HepG2 (cell line): ENCODE measurements around the gene MAPK13. TPM values are rescaled to one million over a fixed set of nuclear protein-coding genes. Genes with fewer than 3 reads are reported as not detected.

Experiments used
- ATAC-seq: fragments of 200-7000 bp; cut with Tn5 transposase; 3 replicates; pipeline ENCODE4 v1.9.1; 2020; ENCODE audit warnings: mild to moderate bottlenecking, moderate library complexity
- BruUV-seq: library from RNA; stranded (reverse); fragments of 400-500 nt; replicated peaks from 2 replicates; lab custom pipeline; 2021; lab: Mats Ljungman, UMichigan
- CTCF ChIA-PET: fragments of 300-600 bp; formaldehyde crosslinking; extraction: SDS; loops from one replicate; lab custom pipeline; 2021; ENCODE audit warnings: low total read pairs, inconsistent platforms, low intra/inter-chr PET ratio; lab: Yijun Ruan, JAX
- POLR2A ChIA-PET: fragments of 350-600 bp; sonication (Branson Sonifier 250); formaldehyde crosslinking; loops from one replicate; lab custom pipeline; 2020; ENCODE audit warnings: antibody characterized with exemption, inconsistent platforms; lab: Yijun Ruan, JAX
- DNase-seq: peaks from one replicate; pipeline ENCODE4 v3.0.0-alpha.2; 2015; ENCODE audit warnings: low spot score
- FAIRE-seq: peaks from 3 replicates; lab custom pipeline; 2011; peaks lifted over from hg19 to GRCh38; lab: Jason Lieb, UNC
- H2AFZ ChIP-seq: one replicate; pipeline ENCODE4 v1.6.1; 2011; ENCODE audit warnings: low read length, inconsistent platforms
- H3K27ac ChIP-seq: fragments of 300-600 bp; 3 replicates; pipeline ENCODE4 v1.8.0; 2011; ENCODE audit warnings: mixed run types, mild to moderate bottlenecking, mixed read lengths, low read length, inconsistent platforms; ENCODE audit not compliant: insufficient read depth; ENCODE audit errors: extremely low read length
- H3K27me3 ChIP-seq, 2 experiments: fragments of 200-600 bp in 1 of 2; 2 replicates in 1 of 2; 3 replicates in 1 of 2; pipeline versions ENCODE4 v1.6.0 to v1.8.0; 2011; ENCODE audit warnings: low read length in 2 of 2, mild to moderate bottlenecking in 2 of 2, moderate library complexity in 2 of 2, inconsistent platforms in 1 of 2; ENCODE audit not compliant: insufficient read depth in 2 of 2, control insufficient read depth in 1 of 2
- H3K36me3 ChIP-seq, 2 experiments: fragments of 200-600 bp in 1 of 2; replicated peaks in 1 of 2; 2 replicates in 1 of 2; 3 replicates in 1 of 2; pipeline versions ENCODE4 v1.5.1 to v1.8.0; 2011; ENCODE audit warnings: low read length in 2 of 2, inconsistent platforms in 1 of 2; ENCODE audit not compliant: insufficient read depth in 2 of 2, control insufficient read depth in 1 of 2
- H3K4me1 ChIP-seq: 2 replicates; pipeline ENCODE4 v1.5.1; 2012; ENCODE audit warnings: low read length, inconsistent platforms; ENCODE audit not compliant: insufficient read depth
- H3K4me2 ChIP-seq: 2 replicates; pipeline ENCODE4 v1.6.0; 2011; ENCODE audit warnings: low read depth, low read length, inconsistent platforms
- H3K4me3 ChIP-seq, 3 experiments: fragments of 200-600 bp in 1 of 3; sonication (generic), shearing (Covaris generic) in 1 of 3; replicated peaks in 1 of 3; 2 replicates each; pipeline ENCODE4 v1.5.1; 2011 to 2016; ENCODE audit warnings: low read length in 3 of 3, inconsistent platforms in 2 of 3, low read depth in 2 of 3, mild to moderate bottlenecking in 2 of 3, control low read depth in 1 of 3, mixed read lengths in 1 of 3; ENCODE audit not compliant: insufficient read depth in 1 of 3
- H3K79me2 ChIP-seq: one replicate; pipeline ENCODE4 v1.6.1; 2011; ENCODE audit warnings: low read length, inconsistent platforms; ENCODE audit not compliant: insufficient read depth
- H3K9ac ChIP-seq: 2 replicates; pipeline ENCODE4 v1.6.0; 2011; ENCODE audit warnings: mild to moderate bottlenecking, low read depth, low read length, inconsistent platforms; ENCODE audit not compliant: insufficient read depth
- H3K9me3 ChIP-seq: 2 replicates; pipeline ENCODE4 v1.5.1; 2012; ENCODE audit warnings: mild to moderate bottlenecking, low read length
- H4K20me1 ChIP-seq: 2 replicates; pipeline ENCODE4 v1.6.0; 2011; ENCODE audit warnings: inconsistent platforms, mild to moderate bottlenecking, low read length, moderate library complexity; ENCODE audit not compliant: insufficient read depth
- AGO2 ChIP-seq: fragments of 200-400 bp; formaldehyde crosslinking; optimal IDR thresholded peaks from 2 replicates; pipeline ENCODE3; 2017; ENCODE audit warnings: mild to moderate bottlenecking, low read depth, low read length, moderate library complexity
- ATAD3A ChIP-seq: sonication (generic); formaldehyde crosslinking; IDR thresholded peaks from 2 replicates; pipeline ENCODE4 v1.4.0; 2020; ENCODE audit warnings: missing genetic modification reagents
- CREB3 ChIP-seq: sonication (generic); formaldehyde crosslinking; IDR thresholded peaks from 2 replicates; pipeline ENCODE4 v1.5.0; 2020; ENCODE audit warnings: missing genetic modification reagents
- DRAP1 ChIP-seq: IDR thresholded peaks from 2 replicates; pipeline ENCODE4 v1.6.1; 2016; ENCODE audit warnings: missing genetic modification reagents, missing compliant biosample characterization
- EP300 ChIP-seq, 3 experiments: sonication (generic) in 1 of 3; formaldehyde crosslinking in 1 of 3; IDR thresholded peaks; 2 replicates each; pipeline versions ENCODE4 v1.5.1 to v1.6.1; 2011 to 2020; ENCODE audit warnings: low read depth in 2 of 3, low read length in 2 of 3, borderline replicate concordance in 1 of 3, improper control_type of control experiment in 1 of 3, mild to moderate bottlenecking in 1 of 3, missing genetic modification reagents in 1 of 3, moderate library complexity in 1 of 3
- MEIS2 ChIP-seq: sonication (generic); formaldehyde crosslinking; IDR thresholded peaks from 2 replicates; pipeline ENCODE4 v1.9.0; 2021; ENCODE audit warnings: mild to moderate bottlenecking, missing genetic modification reagents
- MLX ChIP-seq: IDR thresholded peaks from 2 replicates; pipeline ENCODE4 v1.6.1; 2016
- NCOA2 ChIP-seq: sonication (generic); formaldehyde crosslinking; IDR thresholded peaks from 2 replicates; pipeline ENCODE4 v1.8.0; 2022; ENCODE audit warnings: inconsistent platforms
- NPAS2 ChIP-seq: sonication (generic); formaldehyde crosslinking; IDR thresholded peaks from 2 replicates; pipeline ENCODE4 v1.8.0; 2022; ENCODE audit warnings: mild to moderate bottlenecking, missing genetic modification reagents, borderline replicate concordance
- PLRG1 ChIP-seq: fragments of 450-650 bp; conservative IDR thresholded peaks from 2 replicates; pipeline ENCODE4 v1.6.1; 2016
- POLR2G ChIP-seq: fragments of 200-400 bp; formaldehyde crosslinking; IDR thresholded peaks from 2 replicates; pipeline ENCODE4 v1.6.1; 2018; ENCODE audit warnings: mild to moderate bottlenecking, low read depth, low read length, moderate library complexity
- REXO4 ChIP-seq: sonication (generic); formaldehyde crosslinking; IDR thresholded peaks from 2 replicates; pipeline ENCODE4 v1.8.0; 2022; ENCODE audit warnings: missing genetic modification reagents, mild to moderate bottlenecking, borderline replicate concordance
- SAFB2 ChIP-seq: sonication (generic); formaldehyde crosslinking; IDR thresholded peaks from 2 replicates; pipeline ENCODE4 v1.5.1; 2020; ENCODE audit warnings: missing genetic modification reagents, low read depth, mild to moderate bottlenecking, borderline replicate concordance
- SETDB1 ChIP-seq: sonication (generic); formaldehyde crosslinking; IDR thresholded peaks from 2 replicates; pipeline ENCODE4 v1.5.1; 2020; ENCODE audit warnings: missing genetic modification reagents, mild to moderate bottlenecking, borderline replicate concordance
- SMAD3 ChIP-seq: sonication (generic); formaldehyde crosslinking; IDR thresholded peaks from 2 replicates; pipeline ENCODE4 v1.4.0; 2020; ENCODE audit warnings: missing genetic modification reagents
- SRSF1 ChIP-seq: fragments of 200-400 bp; formaldehyde crosslinking; optimal IDR thresholded peaks from 2 replicates; pipeline ENCODE3; 2017; ENCODE audit warnings: mild to moderate bottlenecking, low read depth, low read length, moderate library complexity
- TBP ChIP-seq: sonication (generic); formaldehyde crosslinking; IDR thresholded peaks from 2 replicates; pipeline ENCODE4 v1.5.0; 2020; ENCODE audit warnings: missing genetic modification reagents
- YEATS4 ChIP-seq: sonication (generic); formaldehyde crosslinking; IDR thresholded peaks from 2 replicates; pipeline ENCODE4 v1.4.0; 2020; ENCODE audit warnings: missing genetic modification reagents, borderline replicate concordance
- ZC3H13 ChIP-seq: sonication (generic); formaldehyde crosslinking; IDR thresholded peaks from 2 replicates; pipeline ENCODE4 v1.8.1; 2023; ENCODE audit warnings: mild to moderate bottlenecking, missing genetic modification reagents, moderate library complexity
- ZMYM3 ChIP-seq: sonication (generic); formaldehyde crosslinking; IDR thresholded peaks from 2 replicates; pipeline ENCODE4 v1.5.1; 2020; ENCODE audit warnings: mild to moderate bottlenecking, missing genetic modification reagents
- ZNF136 ChIP-seq: sonication (generic); formaldehyde crosslinking; IDR thresholded peaks from 2 replicates; pipeline ENCODE4 v1.8.1; 2022; ENCODE audit warnings: low read depth, mild to moderate bottlenecking, moderate library complexity, missing genetic modification reagents
- ZNF335 ChIP-seq: sonication (generic); formaldehyde crosslinking; IDR thresholded peaks from 2 replicates; pipeline ENCODE4 v1.4.0; 2020; ENCODE audit warnings: missing genetic modification reagents
- ZNF354B ChIP-seq: sonication (generic); formaldehyde crosslinking; IDR thresholded peaks from 2 replicates; pipeline ENCODE4 v1.8.0; 2022; ENCODE audit warnings: mild to moderate bottlenecking, missing genetic modification reagents
- ZNF597 ChIP-seq: sonication (generic); formaldehyde crosslinking; IDR thresholded peaks from 2 replicates; pipeline ENCODE4 v1.5.0; 2020; ENCODE audit warnings: missing genetic modification reagents
- ZNF629 ChIP-seq: sonication (generic); formaldehyde crosslinking; conservative IDR thresholded peaks from 2 replicates; pipeline ENCODE4 v1.5.0; 2020; ENCODE audit warnings: missing genetic modification reagents
- WGBS: methylation state at CpG from one replicate; pipeline ENCODE4 v1.1.6; 2017; ENCODE audit warnings: low lambda C conversion rate; 5-methylcytosine and 5-hydroxymethylcytosine counted together
- in situ Hi-C: cut with HindIII; loops from 2 replicates; pipeline ENCODE4 v1.10.0; 2017; ENCODE audit warnings: low pct_unique_long_range_greater_than_20kb; ENCODE audit not compliant: extremely low pct_ligation_motif_present
- intact Hi-C: fragments of 100-400 bp; cut with micrococcal nuclease; formaldehyde crosslinking; loops from one replicate; pipeline ENCODE4 v1.10.0; 2022; ENCODE audit not compliant: unreplicated experiment
- polyA plus RNA-seq, 8 experiments: library from polyadenylated mRNA; depleted of rRNA in 3 of 8; stranded (reverse) in 7 of 8; unstranded in 1 of 8; fragments of >200 nt; fragmentation: Illumina TruSeq in 4 of 8; extraction: Trizol in 4 of 8; gene quantifications; 2 replicates each; pipeline versions ENCODE4 v1.2.1 to v1.2.3, GENCODE V29; 2011 to 2016; ENCODE audit warnings: low read depth in 4 of 8, missing spikeins in 1 of 8, mixed read lengths in 1 of 8; ENCODE audit not compliant: insufficient read depth in 1 of 8
- total RNA-seq, 5 experiments: library from RNA; depleted of rRNA; stranded (reverse); fragments of >200 nt; fragmentation: Illumina TruSeq; extraction: Trizol; gene quantifications; 2 replicates each; pipeline ENCODE4 v1.2.3, GENCODE V29; 2016; ENCODE audit warnings: low read depth in 1 of 5

The MAPK13 gene
- total and polyA plus RNA-seq, 2 of the 13 experiments (the other 11 are each of a cell fraction or from before 2014, with no cell fraction given): 12.7 to 43.4 TPM

GRCh38 chr6:36120018-36120417 is 10.3 kb upstream of the MAPK13 start:
- Histone ChIP-seq H3K4me1 (peaks cover 32% of the 10 kb centered on the region), H2AFZ (no peak overlapping the region), H3K9ac (no peak overlapping the region), H3K27me3 (no peaks in the 10 kb centered on the region), H3K36me3 (peaks cover 0 to 2% of the 10 kb centered on the region in 2 experiments; a peak in 1 of 5 replicates), H3K4me3 (no peak overlapping the region), H3K79me2 (no peaks in the 10 kb centered on the region), H3K4me2 (no peak overlapping the region), H3K9me3 (no peaks in the 10 kb centered on the region), H4K20me1 (no peaks in the 10 kb centered on the region), H3K27ac (no peak overlapping the region)
- no peak for DNase-seq
- ATAC-seq: no peak
- BruUV-seq: no TSS peak
- POLR2A ChIA-PET: interaction anchor here (1.6 to 4.2 kb wide), 2 partner anchors 12 to 92 kb away, joined by 4 to 29 read pairs; partner anchors contain the start of gene MAPK14
- CTCF ChIA-PET: no interaction called here
- intact Hi-C loops: no loop called here
- FAIRE-seq: no peak
- in situ Hi-C loops: no loop called here
- 94% methylated on average over 6 of the region's 6 CpGs for WGBS
- TF ChIP-seq ZNF629 (peak; percentile 91), MLX (CRISPR knock-in tag) (no peak), ZNF354B (no peak), TBP (CRISPR knock-in tag) (no peak), ATAD3A (no peak), NPAS2 (CRISPR knock-in tag) (no peak), MEIS2 (CRISPR knock-in tag) (no peak), SRSF1 (no peak), ZNF335 (CRISPR knock-in tag) (no peak), DRAP1 (no peak), SAFB2 (CRISPR knock-in tag) (no peak), SETDB1 (CRISPR knock-in tag) (no peak), PLRG1 (no peak), POLR2G (peak; percentile 44; the same call in 1 of the 2 replicates), SMAD3 (CRISPR knock-in tag) (no peak), ZMYM3 (0 out of 2 replicates have a peak, but pooled peaks have one; percentile 16), EP300 (IDR thresholded peaks at IDR 0.05; ENCODE audit: low read depth in 2 of 2, low read length in 2 of 2) (no peak), EP300 (CRISPR knock-in tag; IDR thresholded peaks at IDR 0.05; ENCODE audit: borderline replicate concordance) (no peak), AGO2 (peak; percentile 45), CREB3 (CRISPR knock-in tag) (no peak), YEATS4 (CRISPR knock-in tag) (no peak), NCOA2 (CRISPR knock-in tag) (no peak), ZNF597 (CRISPR knock-in tag) (no peak), ZC3H13 (no peak), REXO4 (CRISPR knock-in tag) (no peak), ZNF136 (CRISPR knock-in tag) (no peak)
